ENCODE data around the gene PLCD4. TPM values are rescaled to one million over a fixed set of nuclear protein-coding genes. Genes with fewer than 3 reads are reported as not detected.

The PLCD4 gene
- total and polyA plus RNA-seq, 2 donors from 2014 or later, result 11.0 to 30.4 TPM

- FAIRE-seq (no peak), DNase-seq (peak in 3 of 5 donors; percentile 33 to 67 (median 53))
- no peaks in the 10 kb centered on the region for H3K27me3 ChIP-seq (ENCODE audit: control insufficient read depth, insufficient read depth, low read length)
- no peaks in the 10 kb centered on the region for H3K9me3 ChIP-seq (ENCODE audit: control insufficient read depth in 2 of 3, insufficient read depth in 1 of 3, low read length in 3 of 3)
- intact Hi-C loops (cut with DNase I), result no loop called here
- peak; percentile 69 for TF ChIP-seq CTCF (IDR thresholded peaks at IDR 0.05; ENCODE audit: borderline replicate concordance, extremely low read depth, insufficient read depth)
- no peak overlapping the region for H3K27ac ChIP-seq (ENCODE audit: low read depth in 2 of 2, low read length in 2 of 2)
- H3K36me3 ChIP-seq (ENCODE audit: control insufficient read depth in 2 of 3, insufficient read depth in 3 of 3, low read length in 3 of 3), result peaks cover 6 to 48% (median 25%) of the 10 kb centered on the region in 3 donors
- H3K4me1 ChIP-seq (ENCODE audit: control insufficient read depth in 2 of 3, insufficient read depth in 2 of 3, low read depth in 1 of 3, low read length in 3 of 3), result peaks cover 0 to 20% (median 9%) of the 10 kb centered on the region in 3 donors
- H3K9ac ChIP-seq (ENCODE audit: low read length in 3 of 3), result no peak overlapping the region
- H3K4me3 ChIP-seq (ENCODE audit: low read length in 3 of 3), result no peak overlapping the region
These were observed 40.5 kb downstream of the PLCD4 start for GRCh38 chr2:218648088-218648786.

GRCh38 chr2:218648787-218649100 lies 41.0 kb downstream of the PLCD4 start:
- DNase-seq, result no peak
- Histone ChIP-seq H3K27me3 (ENCODE audit: control insufficient read depth, insufficient read depth, low read length) (no peaks in the 10 kb centered on the region), H3K27ac (ENCODE audit: low read depth in 2 of 2, low read length in 2 of 2) (no peak overlapping the region), H3K9ac (ENCODE audit: low read length in 3 of 3) (no peak overlapping the region), H3K4me3 (ENCODE audit: low read length in 3 of 3) (no peak overlapping the region), H3K9me3 (ENCODE audit: control insufficient read depth in 2 of 3, insufficient read depth in 1 of 3, low read length in 3 of 3) (no peaks in the 10 kb centered on the region), H3K4me1 (ENCODE audit: control insufficient read depth in 2 of 3, insufficient read depth in 2 of 3, low read depth in 1 of 3, low read length in 3 of 3) (peaks cover 0 to 19% (median 9%) of the 10 kb centered on the region in 3 donors), H3K36me3 (ENCODE audit: control insufficient read depth in 2 of 3, insufficient read depth in 3 of 3, low read length in 3 of 3) (peaks cover 6 to 48% (median 25%) of the 10 kb centered on the region in 3 donors)
- no peak for TF ChIP-seq CTCF (IDR thresholded peaks at IDR 0.05; ENCODE audit: borderline replicate concordance, extremely low read depth, insufficient read depth)
- no peak for FAIRE-seq
- intact Hi-C loops (cut with DNase I), result no loop called here

GRCh38 chr2:218655751-218656150 lies 48.1 kb downstream of the PLCD4 start:
- no peak for TF ChIP-seq CTCF (IDR thresholded peaks at IDR 0.05; ENCODE audit: borderline replicate concordance, extremely low read depth, insufficient read depth)
- intact Hi-C loops (cut with DNase I), result no loop called here
- no peak overlapping the region for H3K4me3 ChIP-seq (ENCODE audit: low read length in 3 of 3)
- DNase-seq, result no peak
- H3K4me1 ChIP-seq (ENCODE audit: control insufficient read depth in 2 of 3, insufficient read depth in 2 of 3, low read depth in 1 of 3, low read length in 3 of 3), result peaks cover 0 to 11% (median 0%) of the 10 kb centered on the region in 3 donors
- no peaks in the 10 kb centered on the region for H3K27me3 ChIP-seq (ENCODE audit: control insufficient read depth, insufficient read depth, low read length)
- no peak for FAIRE-seq
- H3K9ac ChIP-seq (ENCODE audit: low read length in 3 of 3), result no peak overlapping the region
- no peak overlapping the region for H3K27ac ChIP-seq (ENCODE audit: low read depth in 2 of 2, low read length in 2 of 2)
- peaks cover 2 to 28% (median 13%) of the 10 kb centered on the region in 3 donors for H3K36me3 ChIP-seq (ENCODE audit: control insufficient read depth in 2 of 3, insufficient read depth in 3 of 3, low read length in 3 of 3)
- no peaks in the 10 kb centered on the region for H3K9me3 ChIP-seq (ENCODE audit: control insufficient read depth in 2 of 3, insufficient read depth in 1 of 3, low read length in 3 of 3)
